ENCODE data around the gene PIM1. TPM values are rescaled to one million over a fixed set of nuclear protein-coding genes. Genes with fewer than 3 reads are reported as not detected.

PIM1 gene
- total RNA-seq, 1 experiment from 2014 or later: 47.5 TPM

GRCh38 chr6:37140145-37140544, 29.8 kb upstream of the PIM1 start:
- Histone ChIP-seq H2AFZ (ENCODE audit: low read length) (no peak overlapping the region), H3K4me2 (ENCODE audit: insufficient read depth, insufficient read length, low read length) (peak overlapping the region; percentile 45), H3T11ph (ENCODE audit: low read length) (no peak overlapping the region), H2BK120ac (ENCODE audit: low read depth, low read length, poor library complexity, severe bottlenecking) (peak overlapping the region; percentile 57), H3K14ac (ENCODE audit: insufficient read depth, low read length) (no peak overlapping the region), H3K79me2 (ENCODE audit: insufficient read depth, low read length) (peaks cover 6% of the 10 kb centered on the region; the same call in 1 of the 2 replicates), H2BK12ac (ENCODE audit: insufficient read length, low read depth, low read length) (peak overlapping the region; percentile 87), H3K4ac (ENCODE audit: low read depth, low read length) (no peak overlapping the region; the same call in 1 of the 2 replicates), H4K91ac (ENCODE audit: insufficient read length, low read depth, low read length) (no peak overlapping the region), H2AK5ac (ENCODE audit: insufficient read length, low read length) (no peak overlapping the region), H2BK20ac (ENCODE audit: low read depth, low read length, poor library complexity, severe bottlenecking) (no peak overlapping the region), H3K79me1 (ENCODE audit: insufficient read depth, low read depth, low read length, poor library complexity, severe bottlenecking) (no peaks in the 10 kb centered on the region), H3K4me1 (ENCODE audit: insufficient read depth, low read length) (peaks cover 10% of the 10 kb centered on the region; the same call in 1 of the 2 replicates), H2BK15ac (ENCODE audit: low read depth, low read length) (no peak overlapping the region), H4K5ac (ENCODE audit: insufficient read length, low read depth, low read length) (no peak overlapping the region), H4K8ac (replicated peaks; ENCODE audit: insufficient read length, low read depth, low read length) (no peak overlapping the region), H2BK5ac (ENCODE audit: insufficient read length, low read length) (no peak overlapping the region), H3K9me3 (ENCODE audit: control insufficient read depth, low read depth, low read length) (no peaks in the 10 kb centered on the region), H3K9ac (ENCODE audit: extremely low read depth, insufficient read length, low read length) (peak overlapping the region; percentile 58), H3K27ac (ENCODE audit: insufficient read length, low read depth, low read length) (peak overlapping the region; percentile 100), H4K20me1 (ENCODE audit: control insufficient read depth, insufficient read depth, insufficient read length) (no peaks in the 10 kb centered on the region), H3K18ac (ENCODE audit: insufficient read length, low read depth, low read length) (no peak overlapping the region), H3K56ac (ENCODE audit: insufficient read length, low read depth, low read length) (no peak overlapping the region), H3K23ac (ENCODE audit: insufficient read length, low read depth, low read length) (no peak overlapping the region), H3K27me3 (ENCODE audit: insufficient read depth, low read length) (no peaks in the 10 kb centered on the region), H3K23me2 (ENCODE audit: insufficient read length, low read depth, low read length, poor library complexity, severe bottlenecking) (peaks cover 19% of the 10 kb centered on the region)
- TF ChIP-seq CTCF (conservative IDR thresholded peaks at IDR 0.05): no peak
- WGBS (ENCODE audit: extremely low coverage, insufficient read length, low lambda C conversion rate): no CpG with 5 or more reads among the region's 3 CpGs
- H3K9me3 Mint-ChIP-seq: peaks cover 0 to 3% of the 10 kb centered on the region in 2 experiments; a peak in 2 of 5 replicates
- peak overlapping the region in 1 of 2 experiments; percentile 61; a peak in 2 of 5 replicates for H3K4me3 Mint-ChIP-seq
- DNase-seq: no peak
- peaks cover 65 to 90% of the 10 kb centered on the region in 2 experiments for H3K4me1 Mint-ChIP-seq
- peaks cover 0 to 9% (median 3%) of the 10 kb centered on the region in 3 experiments; a peak in 6 of 7 replicates for H3K36me3 Mint-ChIP-seq (ENCODE audit: insufficient read depth in 1 of 3, low read depth in 3 of 3)
- H3K27ac Mint-ChIP-seq: peak overlapping the region; percentile 70 to 100 (median 99)
- no peaks in the 10 kb centered on the region for H3K27me3 Mint-ChIP-seq (ENCODE audit: low read depth)
